Nephron progenitor cell (in vitro differentiated cells): Measurements from ENCODE around the gene MYO3B.
"Not testable (repeated sequence)": the region's sequence is repeated elsewhere in the genome, so short reads cannot be mapped to it uniquely, and the experiment has no call there.

Experiments
- DNase-seq: peaks from one replicate; pipeline ENCODE4 v3.0.0; 2021
- H3K27ac Mint-ChIP-seq: 2 replicates; pipeline ENCODE4 v1.8.0; 2021; ENCODE audit warnings: mild to moderate bottlenecking, moderate library complexity, mixed read lengths
- H3K27me3 Mint-ChIP-seq: 2 replicates; pipeline ENCODE4 v1.8.0; 2021; ENCODE audit warnings: mild to moderate bottlenecking, low read depth, mixed read lengths; ENCODE audit not compliant: poor library complexity
- H3K36me3 Mint-ChIP-seq: 2 replicates; pipeline ENCODE4 v1.8.0; 2021; ENCODE audit warnings: low read depth, mixed read lengths
- H3K4me1 Mint-ChIP-seq: 2 replicates; pipeline ENCODE4 v1.8.0; 2021; ENCODE audit warnings: mixed read lengths
- H3K4me3 Mint-ChIP-seq: 2 replicates; pipeline ENCODE4 v1.8.0; 2021; ENCODE audit warnings: mild to moderate bottlenecking, moderate library complexity, mixed read lengths
- H3K9me3 Mint-ChIP-seq: 2 replicates; pipeline ENCODE4 v1.8.0; 2021; ENCODE audit warnings: mild to moderate bottlenecking, moderate library complexity, mixed read lengths
- TF ChIP-seq, protein P1 (sequence below): fragments of 200-600 bp; sonication (generic); IDR thresholded peaks from 2 replicates; pipeline ENCODE4 v1.5.0; 2021; ENCODE audit warnings: antibody characterized with exemption

The MYO3B gene

DNA sequence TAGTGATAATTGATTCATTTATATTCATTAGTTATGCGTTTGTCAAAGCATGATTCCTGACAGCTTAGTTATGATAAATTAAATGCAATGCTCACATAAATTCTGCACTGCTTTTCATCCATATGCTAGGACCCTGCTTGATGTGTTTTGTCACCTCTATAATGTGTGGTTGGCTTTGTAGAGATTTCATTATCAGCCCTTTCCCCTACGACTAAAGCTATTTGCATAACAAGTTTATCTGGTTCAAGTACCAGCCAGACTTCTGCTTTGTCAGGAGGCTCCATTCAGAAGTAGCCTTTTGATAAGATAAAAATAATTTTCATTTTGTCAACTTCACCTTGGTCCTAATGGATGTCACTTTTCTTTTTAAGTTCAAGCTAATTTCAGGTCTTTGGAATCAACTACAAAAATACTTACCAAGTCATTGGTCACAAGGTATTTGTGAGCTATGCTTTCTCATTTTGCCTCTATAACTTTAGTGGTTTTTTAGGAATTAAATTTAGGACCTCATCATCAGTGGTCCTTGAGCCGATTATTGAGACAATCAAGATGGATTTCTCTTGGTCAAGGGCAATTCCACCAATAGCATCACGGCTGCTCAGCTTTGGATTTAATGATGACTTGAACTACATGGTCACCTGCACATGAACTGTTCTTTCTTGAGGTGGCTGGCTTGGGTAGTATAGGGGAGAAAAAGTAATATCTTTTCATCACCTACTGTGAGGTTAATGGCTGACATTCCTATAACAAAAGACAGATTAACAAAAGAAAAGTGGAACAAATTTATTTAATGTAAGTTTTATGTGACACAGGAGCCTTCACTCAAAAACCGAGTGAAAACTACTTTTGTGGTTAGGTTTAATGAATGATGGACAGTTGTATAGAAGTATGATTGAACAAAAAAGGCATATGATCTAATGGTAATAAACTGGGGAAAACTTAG is 162.1 kb downstream of the MYO3B start:
- Mint-ChIP-seq H3K4me3 (no peak overlapping the region), H3K27me3 (peaks cover 11% of the 10 kb centered on the region), H3K4me1 (peaks cover 10% of the 10 kb centered on the region), H3K36me3 (no peaks in the 10 kb centered on the region), H3K9me3 (no peaks in the 10 kb centered on the region), H3K27ac (no peak overlapping the region)
- TF ChIP-seq, protein P1, sequence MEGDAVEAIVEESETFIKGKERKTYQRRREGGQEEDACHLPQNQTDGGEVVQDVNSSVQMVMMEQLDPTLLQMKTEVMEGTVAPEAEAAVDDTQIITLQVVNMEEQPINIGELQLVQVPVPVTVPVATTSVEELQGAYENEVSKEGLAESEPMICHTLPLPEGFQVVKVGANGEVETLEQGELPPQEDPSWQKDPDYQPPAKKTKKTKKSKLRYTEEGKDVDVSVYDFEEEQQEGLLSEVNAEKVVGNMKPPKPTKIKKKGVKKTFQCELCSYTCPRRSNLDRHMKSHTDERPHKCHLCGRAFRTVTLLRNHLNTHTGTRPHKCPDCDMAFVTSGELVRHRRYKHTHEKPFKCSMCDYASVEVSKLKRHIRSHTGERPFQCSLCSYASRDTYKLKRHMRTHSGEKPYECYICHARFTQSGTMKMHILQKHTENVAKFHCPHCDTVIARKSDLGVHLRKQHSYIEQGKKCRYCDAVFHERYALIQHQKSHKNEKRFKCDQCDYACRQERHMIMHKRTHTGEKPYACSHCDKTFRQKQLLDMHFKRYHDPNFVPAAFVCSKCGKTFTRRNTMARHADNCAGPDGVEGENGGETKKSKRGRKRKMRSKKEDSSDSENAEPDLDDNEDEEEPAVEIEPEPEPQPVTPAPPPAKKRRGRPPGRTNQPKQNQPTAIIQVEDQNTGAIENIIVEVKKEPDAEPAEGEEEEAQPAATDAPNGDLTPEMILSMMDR, result no peak
- no peak for DNase-seq

DNA sequence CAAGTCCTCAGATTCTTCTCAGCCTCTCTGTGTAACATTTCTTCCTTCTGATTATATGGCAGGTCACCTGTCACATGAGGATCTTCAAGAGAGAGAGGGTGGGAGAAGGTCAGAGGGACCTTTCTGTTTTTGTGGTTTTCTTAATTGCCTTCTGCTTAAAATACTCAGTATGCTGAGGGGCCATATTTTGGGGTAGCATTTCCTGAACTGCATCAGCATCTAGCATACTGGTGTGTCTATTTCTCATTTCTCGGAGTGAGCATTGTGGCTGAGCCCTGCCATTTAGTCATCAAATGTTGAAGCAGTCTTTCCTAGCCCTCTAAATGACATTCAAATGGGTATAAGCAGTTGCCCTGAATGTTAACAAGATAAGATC is 162.7 kb downstream of the MYO3B start:
- TF ChIP-seq, protein P1, result no peak

DNA sequence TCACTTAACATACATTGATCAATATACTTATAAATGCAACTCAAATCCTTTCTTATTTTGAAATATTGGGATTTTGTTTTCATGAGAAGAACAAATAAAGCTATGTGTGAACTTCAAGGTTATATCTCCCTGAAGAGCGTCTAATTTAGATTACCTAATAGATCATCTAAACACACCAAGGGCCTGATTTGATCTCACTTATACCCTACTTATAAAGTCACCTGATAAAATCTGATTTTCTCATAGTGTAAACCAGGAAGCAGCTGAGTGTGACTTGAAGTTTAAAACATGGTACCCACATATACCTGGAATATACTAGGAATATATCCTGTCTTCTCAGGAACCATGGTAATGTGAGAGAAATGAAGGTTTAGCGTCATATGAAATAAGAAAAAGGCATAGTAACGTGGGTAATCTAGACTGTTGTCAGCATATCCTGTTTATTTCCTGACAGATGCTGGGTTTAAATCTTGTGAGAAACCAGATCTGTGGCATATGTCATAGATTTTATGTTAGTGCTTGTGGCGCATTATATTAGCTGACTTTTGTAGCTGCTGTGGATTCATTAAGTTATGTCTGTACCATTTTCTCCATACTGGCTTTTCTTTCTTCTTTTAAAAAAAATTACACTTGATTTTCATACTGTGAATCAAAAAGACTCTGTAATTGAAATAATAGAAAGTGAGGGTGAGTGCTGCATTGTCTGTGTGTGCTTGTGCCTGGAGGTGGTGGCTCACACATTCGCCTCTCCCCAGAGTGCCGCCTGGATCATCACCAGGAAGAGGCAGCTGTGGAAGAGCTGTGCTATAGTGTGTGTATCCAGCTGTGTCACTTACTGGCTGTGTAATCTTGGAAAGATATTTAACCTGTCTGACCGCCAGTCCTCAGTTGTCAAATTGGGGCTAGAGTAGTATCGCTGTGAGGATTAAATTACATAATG is 164.0 kb downstream of the MYO3B start:
- Mint-ChIP-seq H3K4me1 (peaks cover 10% of the 10 kb centered on the region), H3K27me3 (peaks cover 8% of the 10 kb centered on the region), H3K9me3 (no peaks in the 10 kb centered on the region), H3K4me3 (no peak overlapping the region), H3K27ac (no peak overlapping the region), H3K36me3 (no peaks in the 10 kb centered on the region)
- TF ChIP-seq, protein P1, result no peak
- no peak for DNase-seq

More for the DNA sequence above, 162.7 kb downstream of the MYO3B start:
- Mint-ChIP-seq H3K36me3 (no peaks in the 10 kb centered on the region), H3K27me3 (peaks cover 11% of the 10 kb centered on the region), H3K4me3 (no peak overlapping the region), H3K27ac (no peak overlapping the region), H3K9me3 (no peaks in the 10 kb centered on the region), H3K4me1 (peaks cover 10% of the 10 kb centered on the region)
- DNase-seq, result no peak

DNA sequence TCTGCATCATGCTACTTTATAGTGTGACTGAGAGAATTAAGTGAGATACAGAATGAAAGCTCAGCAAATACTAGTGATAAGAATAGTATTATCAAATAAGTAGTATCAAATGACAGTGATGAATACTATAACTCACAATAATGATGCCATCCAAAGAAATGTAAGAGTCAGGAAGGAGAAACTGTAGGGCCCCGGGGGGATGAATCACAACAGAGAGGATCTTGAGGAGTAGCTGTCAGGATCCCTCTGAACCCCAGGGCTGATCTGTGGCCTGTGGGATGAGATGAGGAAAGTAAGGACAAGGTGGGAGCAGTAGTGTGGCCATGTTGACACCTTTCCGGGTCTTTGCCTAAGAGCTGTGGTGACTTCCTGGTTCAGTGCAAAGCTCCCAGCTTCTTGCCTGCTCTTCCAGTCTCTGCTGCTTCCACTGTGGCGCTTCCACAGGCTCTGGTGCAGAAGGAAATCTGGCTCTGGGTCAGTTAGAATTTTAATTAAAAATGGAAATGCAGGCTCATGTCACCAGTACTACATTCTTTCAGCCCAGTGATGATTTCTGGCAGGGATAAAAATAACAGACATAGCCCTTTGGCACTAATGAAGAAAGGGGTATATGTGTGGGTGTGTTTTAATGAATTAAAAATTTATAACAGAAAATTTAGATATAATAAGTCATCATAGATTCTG is 166.9 kb downstream of the MYO3B start:
- no peak for DNase-seq
- peaks cover 4% of the 10 kb centered on the region for H3K4me1 Mint-ChIP-seq
- H3K36me3 Mint-ChIP-seq, result no peaks in the 10 kb centered on the region
- H3K4me3 Mint-ChIP-seq, result no peak overlapping the region
- TF ChIP-seq, protein P1, result no peak
- H3K27ac Mint-ChIP-seq, result no peak overlapping the region
- no peaks in the 10 kb centered on the region for H3K9me3 Mint-ChIP-seq
- H3K27me3 Mint-ChIP-seq, result peaks cover 9% of the 10 kb centered on the region

DNA sequence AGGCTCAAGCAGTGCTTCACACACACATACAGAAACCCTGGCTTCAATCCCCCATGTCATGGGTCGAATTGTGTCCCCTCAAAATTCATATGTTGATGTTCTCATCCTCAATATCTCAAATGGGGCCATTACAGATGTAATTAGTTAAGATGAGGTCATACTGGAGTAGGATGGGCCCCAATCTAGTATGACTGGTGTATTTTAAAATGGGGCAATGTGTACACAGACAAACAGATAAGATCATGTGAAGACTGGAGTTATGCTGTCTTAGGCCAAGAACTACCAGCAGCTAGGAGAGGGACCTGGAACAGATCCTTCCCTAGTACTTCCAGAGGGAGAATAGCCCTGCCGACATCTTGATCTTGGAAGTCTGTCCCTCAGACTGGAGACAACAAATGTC is 167.7 kb downstream of the MYO3B start:
- H3K4me1 Mint-ChIP-seq, result peaks cover 4% of the 10 kb centered on the region
- TF ChIP-seq, protein P1, result no peak
- no peak overlapping the region for H3K27ac Mint-ChIP-seq
- H3K4me3 Mint-ChIP-seq, result no peak overlapping the region
- no peak for DNase-seq
- no peaks in the 10 kb centered on the region for H3K9me3 Mint-ChIP-seq
- H3K27me3 Mint-ChIP-seq, result peaks cover 11% of the 10 kb centered on the region
- no peaks in the 10 kb centered on the region for H3K36me3 Mint-ChIP-seq

DNA sequence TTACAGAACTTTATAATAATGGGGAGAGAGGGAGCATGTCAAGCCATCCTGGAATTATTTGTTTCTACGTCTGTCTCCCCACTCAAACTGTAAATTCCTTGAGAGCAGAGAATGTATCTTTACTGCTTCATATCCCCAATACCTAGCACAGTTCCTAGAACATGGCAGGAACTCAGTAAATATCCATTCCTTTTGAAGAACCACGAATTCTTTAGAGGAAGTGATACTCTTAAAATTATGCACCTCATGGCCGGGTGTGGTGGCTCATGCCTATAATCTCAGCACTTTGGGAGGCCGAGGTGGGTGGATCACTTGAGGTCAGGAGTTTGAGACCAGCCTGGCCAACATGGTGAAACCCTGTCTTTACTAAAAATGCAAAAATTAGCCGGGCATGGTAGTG is 171.3 kb downstream of the MYO3B start:
- not testable (repeated sequence) for H3K4me1 Mint-ChIP-seq, H3K4me3 Mint-ChIP-seq, H3K36me3 Mint-ChIP-seq, H3K9me3 Mint-ChIP-seq, H3K27ac Mint-ChIP-seq, DNase-seq
- H3K27me3 Mint-ChIP-seq, result peaks cover 15% of the 10 kb centered on the region
